GM23248 (cell line): Measurements from ENCODE around the gene SF3B2.

ENCODE experiments used
- EZH2 ChIP-seq: fragments of 200-600 bp; sonication (generic); IDR thresholded peaks from 2 replicates; pipeline ENCODE4 v1.6.1; 2018; ENCODE audit warnings: antibody characterized with exemption, mild to moderate bottlenecking; ENCODE audit not compliant: insufficient read depth, poor library complexity, severe bottlenecking
- EZH2phosphoT487 ChIP-seq: fragments of 200-600 bp; sonication (generic); IDR thresholded peaks from 2 replicates; pipeline ENCODE4 v1.6.1; 2018; ENCODE audit warnings: antibody characterized with exemption, moderate library complexity, mild to moderate bottlenecking, low read depth; ENCODE audit not compliant: insufficient read depth

- TF ChIP-seq EZH2 (no peak), EZH2phosphoT487 (no peak)
Measured at GRCh38 chr11:66055021-66055420, 2.9 kb downstream of the SF3B2 start.
